Fibroblast of lung (primary cell): ENCODE results near the gene ASAP2. TPM values are rescaled to one million over a fixed set of nuclear protein-coding genes. Genes with fewer than 3 reads are reported as not detected.

Experiments
- DNase-seq, 2 donors: peaks; one replicate each; pipeline versions ENCODE4 v3.0.0 to v3.0.0-alpha.2; 2010; ENCODE audit warnings: low read depth in 2 of 2
- H2AFZ ChIP-seq: 2 replicates; pipeline ENCODE4 v1.5.1; 2012; ENCODE audit warnings: low read length, control low read depth, inconsistent platforms
- H3K27ac ChIP-seq: 2 replicates; pipeline ENCODE4 v1.5.1; 2011; ENCODE audit warnings: low read length, control low read depth; ENCODE audit not compliant: insufficient read depth
- H3K27me3 ChIP-seq: 2 replicates; pipeline ENCODE4 v1.5.1; 2011; ENCODE audit warnings: mild to moderate bottlenecking, low read length; ENCODE audit not compliant: control insufficient read depth, insufficient read depth
- H3K36me3 ChIP-seq: 2 replicates; pipeline ENCODE4 v1.5.1; 2011; ENCODE audit warnings: low read length; ENCODE audit not compliant: control insufficient read depth, insufficient read depth
- H3K4me1 ChIP-seq: 2 replicates; pipeline ENCODE4 v1.5.1; 2011; ENCODE audit warnings: low read length; ENCODE audit not compliant: control insufficient read depth, insufficient read depth; ENCODE audit errors: extremely low read depth
- H3K4me2 ChIP-seq: 2 replicates; pipeline ENCODE4 v1.5.1; 2011; ENCODE audit warnings: low read length, control low read depth; ENCODE audit not compliant: insufficient read depth; ENCODE audit errors: extremely low read depth
- H3K4me3 ChIP-seq, 4 experiments: fragments of 200-600 bp in 1 of 4; sonication (generic) in 1 of 4; replicated peaks in 1 of 4; 2 replicates each; pipeline ENCODE4 v1.5.1; 2011 to 2016; ENCODE audit warnings: low read length in 4 of 4, low read depth in 3 of 4, mild to moderate bottlenecking in 3 of 4, control low read depth in 2 of 4, inconsistent platforms in 1 of 4, mixed read lengths in 1 of 4; ENCODE audit not compliant: insufficient read depth in 1 of 4; ENCODE audit errors: control extremely low read depth in 1 of 4
- H3K79me2 ChIP-seq: 2 replicates; pipeline ENCODE4 v1.5.1; 2012; ENCODE audit warnings: mild to moderate bottlenecking, low read length, inconsistent platforms; ENCODE audit not compliant: control insufficient read depth, insufficient read depth
- H3K9ac ChIP-seq: 2 replicates; pipeline ENCODE4 v1.5.1; 2011; ENCODE audit warnings: mild to moderate bottlenecking, low read length, control low read depth; ENCODE audit not compliant: insufficient read depth
- H3K9me3 ChIP-seq: 2 replicates; pipeline ENCODE4 v1.5.1; 2012; ENCODE audit warnings: low read depth, low read length; ENCODE audit not compliant: control insufficient read depth, insufficient read depth
- H4K20me1 ChIP-seq: 2 replicates; pipeline ENCODE4 v1.5.1; 2011; ENCODE audit warnings: low read length; ENCODE audit not compliant: control insufficient read depth, insufficient read depth; ENCODE audit errors: extremely low read depth
- EZH2 ChIP-seq: IDR thresholded peaks from 2 replicates; pipeline ENCODE4 v1.5.1; 2012; ENCODE audit warnings: low read length, control low read depth, mild to moderate bottlenecking; ENCODE audit errors: missing control alignments
- polyA plus RNA-seq, 2 donors: library from polyadenylated mRNA; depleted of rRNA in 1 of 2; stranded (reverse) in 1 of 2; unstranded in 1 of 2; fragments of >200 nt; gene quantifications; 2 replicates each; pipeline ENCODE4 v1.2.1, GENCODE V29; 2011 to 2012; ENCODE audit warnings: missing spikeins in 1 of 2
- total RNA-seq: library from RNA; depleted of rRNA; stranded (reverse); fragments of >200 nt; gene quantifications from 2 replicates; pipeline ENCODE4 v1.2.1, GENCODE V29; 2014
- TF ChIP-seq, protein P1 (sequence below), 2 donors: IDR thresholded peaks in 1 of 2; conservative IDR thresholded peaks in 1 of 2; 1 replicate in 1 of 2; 2 replicates in 1 of 2; pipeline ENCODE4 v1.5.1; 2011 to 2012; ENCODE audit warnings: low read length in 2 of 2, control low read depth in 1 of 2, inconsistent platforms in 1 of 2, low read depth in 1 of 2, mild to moderate bottlenecking in 1 of 2

Gene ASAP2
- total and polyA plus RNA-seq, 2 donors (not counting 1 experiment from before 2014, with no cell fraction given): 19.2 to 19.9 TPM

DNA sequence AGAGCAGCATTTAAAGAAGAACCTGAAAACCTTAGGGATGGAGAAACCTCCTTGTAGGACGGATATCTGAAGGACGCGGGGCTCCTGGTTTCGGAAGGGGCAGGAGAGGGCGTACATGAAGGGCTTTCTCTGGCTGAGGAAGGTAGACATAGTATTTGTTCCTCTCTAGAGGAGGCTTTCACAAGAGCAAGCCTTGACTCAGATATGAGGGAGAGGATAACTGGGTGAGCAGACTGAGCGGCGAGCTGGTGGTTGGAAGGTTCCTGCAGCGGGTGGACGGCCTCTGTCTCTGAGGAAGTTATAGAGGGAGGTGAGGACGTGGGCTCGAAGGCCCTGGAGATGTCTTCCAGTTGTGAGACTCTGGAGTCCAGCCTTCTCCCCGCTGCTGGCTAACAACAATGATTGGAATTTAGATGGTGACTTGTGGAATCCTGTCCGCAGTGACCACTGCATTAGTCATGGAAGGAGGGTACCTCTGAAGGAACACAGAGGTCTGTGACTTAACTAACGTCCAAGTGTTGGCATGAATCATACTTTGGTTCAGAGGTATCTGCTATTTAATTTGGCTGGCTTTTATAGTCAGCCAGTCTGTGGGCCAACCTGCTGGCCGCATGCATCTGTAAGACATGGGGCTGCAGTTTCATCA lies 80.9 kb downstream of the ASAP2 start:
- DNase-seq: peak; percentile 95 to 100
- Histone ChIP-seq H3K9me3 (no peaks in the 10 kb centered on the region), H3K4me2 (peak overlapping the region; percentile 60), H3K36me3 (no peaks in the 10 kb centered on the region), H3K9ac (no peak overlapping the region), H3K27ac (peak overlapping the region; percentile 84), H3K4me1 (peaks cover 22% of the 10 kb centered on the region), H4K20me1 (no peaks in the 10 kb centered on the region), H3K79me2 (peaks cover 6% of the 10 kb centered on the region), H2AFZ (no peak overlapping the region), H3K4me3 (no peak overlapping the region), H3K27me3 (no peaks in the 10 kb centered on the region)
- TF ChIP-seq EZH2: no peak
- TF ChIP-seq, protein P1, sequence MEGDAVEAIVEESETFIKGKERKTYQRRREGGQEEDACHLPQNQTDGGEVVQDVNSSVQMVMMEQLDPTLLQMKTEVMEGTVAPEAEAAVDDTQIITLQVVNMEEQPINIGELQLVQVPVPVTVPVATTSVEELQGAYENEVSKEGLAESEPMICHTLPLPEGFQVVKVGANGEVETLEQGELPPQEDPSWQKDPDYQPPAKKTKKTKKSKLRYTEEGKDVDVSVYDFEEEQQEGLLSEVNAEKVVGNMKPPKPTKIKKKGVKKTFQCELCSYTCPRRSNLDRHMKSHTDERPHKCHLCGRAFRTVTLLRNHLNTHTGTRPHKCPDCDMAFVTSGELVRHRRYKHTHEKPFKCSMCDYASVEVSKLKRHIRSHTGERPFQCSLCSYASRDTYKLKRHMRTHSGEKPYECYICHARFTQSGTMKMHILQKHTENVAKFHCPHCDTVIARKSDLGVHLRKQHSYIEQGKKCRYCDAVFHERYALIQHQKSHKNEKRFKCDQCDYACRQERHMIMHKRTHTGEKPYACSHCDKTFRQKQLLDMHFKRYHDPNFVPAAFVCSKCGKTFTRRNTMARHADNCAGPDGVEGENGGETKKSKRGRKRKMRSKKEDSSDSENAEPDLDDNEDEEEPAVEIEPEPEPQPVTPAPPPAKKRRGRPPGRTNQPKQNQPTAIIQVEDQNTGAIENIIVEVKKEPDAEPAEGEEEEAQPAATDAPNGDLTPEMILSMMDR (conservative IDR thresholded peaks at IDR 0.05 in 1 of 2, IDR thresholded peaks at IDR 0.05 in 1 of 2; ENCODE audit: low read depth in 1 of 2, low read length in 2 of 2): no peak

DNA sequence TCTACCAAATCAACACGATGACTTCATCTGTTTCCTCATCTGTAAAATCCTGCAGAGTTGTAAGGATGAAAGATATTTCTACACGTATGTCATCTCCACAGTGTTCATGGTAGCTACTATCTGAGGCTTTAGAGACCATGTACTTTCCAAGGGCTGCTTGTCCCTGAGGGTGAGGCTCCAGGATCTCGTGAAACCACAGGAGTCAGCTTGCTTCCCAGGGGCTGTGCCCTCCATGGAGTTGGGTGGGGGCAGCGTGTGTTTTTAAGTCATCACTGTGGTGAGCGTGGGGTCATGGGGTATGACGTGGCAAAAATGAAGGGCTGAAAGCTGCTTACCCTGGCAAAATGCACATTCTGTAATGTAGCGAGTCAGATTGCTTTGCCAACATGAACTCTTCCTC lies 81.6 kb downstream of the ASAP2 start:
- Histone ChIP-seq H3K36me3 (no peaks in the 10 kb centered on the region), H3K9me3 (no peaks in the 10 kb centered on the region), H3K4me1 (peaks cover 20% of the 10 kb centered on the region), H3K4me2 (peak overlapping the region; percentile 60), H4K20me1 (no peaks in the 10 kb centered on the region), H3K4me3 (no peak overlapping the region), H3K27me3 (no peaks in the 10 kb centered on the region), H3K9ac (no peak overlapping the region), H3K79me2 (peaks cover 6% of the 10 kb centered on the region), H3K27ac (peak overlapping the region; percentile 84), H2AFZ (no peak overlapping the region)
- TF ChIP-seq, protein P1 (conservative IDR thresholded peaks at IDR 0.05 in 1 of 2, IDR thresholded peaks at IDR 0.05 in 1 of 2; ENCODE audit: low read depth in 1 of 2, low read length in 2 of 2): no peak
- no peak for TF ChIP-seq EZH2
- peak; percentile 94 to 95 for DNase-seq

DNA sequence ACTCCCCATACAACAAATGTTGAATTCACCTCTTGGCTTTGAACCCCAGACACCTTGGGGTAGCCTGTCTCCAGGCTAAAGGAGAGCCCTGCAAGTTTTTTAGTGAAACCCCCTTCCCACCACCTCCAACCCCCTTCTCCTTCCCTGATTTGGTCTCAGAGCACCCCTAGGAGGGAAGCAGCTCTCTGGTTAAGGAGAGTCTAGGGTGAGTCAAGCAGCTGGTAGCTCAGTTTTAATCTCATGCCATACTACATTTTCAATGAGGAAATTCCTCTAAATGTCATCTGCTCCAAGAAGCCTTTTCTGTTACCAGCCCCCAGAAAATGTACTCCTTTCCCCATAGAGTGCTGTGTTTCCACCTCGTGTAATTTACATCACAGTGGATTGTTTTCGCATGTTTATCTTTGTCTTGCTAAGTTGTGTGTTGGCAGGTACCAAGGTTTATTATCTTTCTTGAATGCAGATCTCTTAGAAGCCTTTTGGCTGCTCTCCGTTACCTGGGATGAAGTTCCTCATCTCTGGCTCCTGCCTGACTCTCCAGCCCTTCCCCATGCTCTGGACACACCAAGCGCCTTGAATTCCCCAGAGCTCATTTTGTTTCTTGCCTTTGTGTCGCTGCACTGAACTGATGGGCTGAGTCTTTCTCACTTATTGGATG lies 82.2 kb downstream of the ASAP2 start:
- Histone ChIP-seq H3K4me1 (peaks cover 20% of the 10 kb centered on the region), H2AFZ (no peak overlapping the region)

More for the DNA sequence above, 82.2 kb downstream of the ASAP2 start:
- H3K27me3 ChIP-seq: no peaks in the 10 kb centered on the region
- peak overlapping the region; percentile 84 for H3K27ac ChIP-seq
- DNase-seq: peak; percentile 27 to 70
- H3K4me3 ChIP-seq: no peak overlapping the region
- H3K9ac ChIP-seq: no peak overlapping the region
- TF ChIP-seq, protein P1 (conservative IDR thresholded peaks at IDR 0.05 in 1 of 2, IDR thresholded peaks at IDR 0.05 in 1 of 2; ENCODE audit: low read depth in 1 of 2, low read length in 2 of 2): no peak
- TF ChIP-seq EZH2: no peak
- no peaks in the 10 kb centered on the region for H4K20me1 ChIP-seq
- no peaks in the 10 kb centered on the region for H3K36me3 ChIP-seq
- no peaks in the 10 kb centered on the region for H3K9me3 ChIP-seq
- H3K4me2 ChIP-seq: peak overlapping the region; percentile 33
- peaks cover 6% of the 10 kb centered on the region for H3K79me2 ChIP-seq
